Measurements from ENCODE around the gene NECTIN1. TPM values are rescaled to one million over a fixed set of nuclear protein-coding genes. Genes with fewer than 3 reads are reported as not detected.

NECTIN1 gene
- total RNA-seq, 1 donor from 2014 or later: 10.4 TPM

- Histone ChIP-seq H3K27ac (no peak overlapping the region), H3K27me3 (peaks cover 32% of the 10 kb centered on the region), H3K4me1 (peaks cover 4% of the 10 kb centered on the region), H3K36me3 (no peaks in the 10 kb centered on the region), H3K4me3 (no peak overlapping the region), H3K9me3 (no peaks in the 10 kb centered on the region)
- ATAC-seq (no peak), DNase-seq (no peak)
- intact Hi-C loops (cut with DNase I): no loop called here
- TF ChIP-seq CTCF (IDR thresholded peaks at IDR 0.05): no peak
Measured at GRCh38 chr11:119737366-119738058, 8.5 kb upstream of the NECTIN1 start.

DNA sequence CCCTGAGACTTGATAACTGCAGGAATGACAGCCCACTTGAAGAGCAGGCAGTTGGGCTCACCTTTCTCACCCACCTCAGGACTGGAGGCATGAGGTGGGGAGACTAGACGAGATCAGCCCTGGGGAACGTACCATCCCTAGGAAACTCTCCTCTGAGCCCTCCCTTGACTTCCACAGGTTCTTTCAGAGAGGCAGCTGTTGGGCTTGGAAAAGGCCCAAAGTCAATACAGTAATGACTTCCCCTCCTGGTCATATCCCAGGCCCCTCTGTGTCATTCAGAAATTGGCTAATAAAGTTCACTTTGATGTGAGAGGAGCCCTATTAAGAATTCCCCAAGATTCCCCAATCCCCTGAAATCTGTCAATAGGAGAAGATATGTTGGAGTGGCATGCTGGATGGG lies 5.8 kb upstream of the NECTIN1 start:
- Histone ChIP-seq H3K4me1 (peaks cover 4% of the 10 kb centered on the region), H3K4me3 (no peak overlapping the region), H3K36me3 (no peaks in the 10 kb centered on the region), H3K27ac (no peak overlapping the region), H3K27me3 (peaks cover 11% of the 10 kb centered on the region), H3K9me3 (no peaks in the 10 kb centered on the region)
- intact Hi-C loops (cut with DNase I): no loop called here
- DNase-seq (no peak), ATAC-seq (no peak)
- TF ChIP-seq CTCF (IDR thresholded peaks at IDR 0.05): no peak

- H3K27ac ChIP-seq: no peak overlapping the region
- intact Hi-C loops (cut with DNase I): no loop called here
- H3K36me3 ChIP-seq: no peaks in the 10 kb centered on the region
- no peak for DNase-seq
- no peak for TF ChIP-seq CTCF (IDR thresholded peaks at IDR 0.05)
- no peaks in the 10 kb centered on the region for H3K27me3 ChIP-seq
- H3K9me3 ChIP-seq: no peaks in the 10 kb centered on the region
- no peak overlapping the region for H3K4me3 ChIP-seq
- ATAC-seq: no peak
- peaks cover 25% of the 10 kb centered on the region for H3K4me1 ChIP-seq
Measured at GRCh38 chr11:119730789-119731386, 1.9 kb upstream of the NECTIN1 start.

DNA sequence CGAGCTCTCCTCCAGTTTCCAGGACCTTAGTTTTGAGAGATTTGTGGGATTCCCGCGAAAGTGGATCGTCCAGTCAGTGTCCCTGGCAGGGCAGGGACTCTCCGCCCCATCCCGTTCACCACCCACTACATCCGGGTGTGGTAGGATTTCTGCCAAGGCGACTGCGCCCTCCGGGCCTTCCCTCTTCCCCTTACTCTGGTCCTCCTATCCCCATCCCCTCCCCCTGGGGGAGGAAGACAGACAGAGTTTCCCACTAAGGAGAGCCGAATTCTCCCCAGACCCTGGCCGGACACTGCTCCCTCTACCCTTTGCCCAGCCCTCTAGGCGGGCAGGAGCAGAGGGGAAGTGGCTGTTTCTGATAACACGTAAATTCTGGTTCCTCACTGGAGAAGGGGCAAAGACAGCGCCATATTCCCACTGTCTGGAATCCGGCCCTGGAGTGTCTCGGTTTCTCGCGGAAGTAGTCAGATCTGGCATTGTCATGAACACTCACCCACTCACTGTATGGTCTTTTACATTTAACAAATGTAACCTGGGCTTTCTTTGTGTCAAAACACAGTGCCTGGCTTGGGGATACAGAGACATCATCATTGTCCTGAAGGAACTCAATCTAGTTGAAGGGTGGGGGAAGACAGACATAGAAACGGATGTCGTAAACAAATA lies 1.1 kb upstream of the NECTIN1 start:
- Histone ChIP-seq H3K4me1 (peaks cover 25% of the 10 kb centered on the region), H3K4me3 (peak overlapping the region; percentile 83), H3K27ac (peak overlapping the region; percentile 17), H3K9me3 (no peaks in the 10 kb centered on the region), H3K27me3 (no peaks in the 10 kb centered on the region), H3K36me3 (no peaks in the 10 kb centered on the region)
- ATAC-seq (peak; percentile 70), DNase-seq (peak; percentile 79)
- intact Hi-C loops (cut with DNase I): loop anchor here (10.0 kb wide), 1 partner anchor 55 kb away; no protein-coding TSS in a partner anchor
- TF ChIP-seq CTCF (IDR thresholded peaks at IDR 0.05): no peak

- H3K27ac ChIP-seq: peak overlapping the region; percentile 17
- peak overlapping the region; percentile 83 for H3K4me3 ChIP-seq
- H3K4me1 ChIP-seq: peaks cover 25% of the 10 kb centered on the region
- no peaks in the 10 kb centered on the region for H3K36me3 ChIP-seq
- no peaks in the 10 kb centered on the region for H3K27me3 ChIP-seq
- H3K9me3 ChIP-seq: no peaks in the 10 kb centered on the region
- ATAC-seq (peak; percentile 1), DNase-seq (no peak)
- intact Hi-C loops (cut with DNase I): loop anchor here (10.0 kb wide), 1 partner anchor 55 kb away; no protein-coding TSS in a partner anchor
- peak; percentile 22 for TF ChIP-seq CTCF (IDR thresholded peaks at IDR 0.05)
Measured at GRCh38 chr11:119729581-119729927, 554 bp upstream of the NECTIN1 start.
